HT1080 (cell line): ENCODE measurements around the gene CDH23. TPM values are rescaled to one million over a fixed set of nuclear protein-coding genes. Genes with fewer than 3 reads are reported as not detected.

Experiments
- DNase-seq: peaks from one replicate; pipeline ENCODE4 v3.0.0-alpha.2; 2015; ENCODE audit warnings: low read depth
- total RNA-seq: library from RNA; depleted of rRNA; stranded (reverse); fragments of >200 nt; shearing (Covaris generic); gene quantifications from 2 replicates; pipeline ENCODE4 v1.2.3, GENCODE V29; 2014

CDH23 gene
- total RNA-seq, 1 experiment from 2014 or later: 0.23 TPM

GRCh38 chr10:71392292-71392691 lies 4.4 kb upstream of the CDH23 start:
- no peak for DNase-seq

- DNase-seq: no peak
Observed at GRCh38 chr10:71392791-71393781, 3.6 kb upstream of the CDH23 start.

GRCh38 chr10:71393841-71394475 lies 2.8 kb upstream of the CDH23 start:
- no peak for DNase-seq

GRCh38 chr10:71394926-71395562 lies 1.7 kb upstream of the CDH23 start:
- DNase-seq: no peak

- DNase-seq: no peak
Observed at GRCh38 chr10:71395621-71396020, 1.1 kb upstream of the CDH23 start.

- DNase-seq: peak; percentile 7
Observed at GRCh38 chr10:71396084-71396710, 523 bp upstream of the CDH23 start.

GRCh38 chr10:71397296-71398212 lies 834 bp downstream of the CDH23 start:
- DNase-seq: no peak

GRCh38 chr10:71398976-71399375 lies 2.3 kb downstream of the CDH23 start:
- DNase-seq: no peak

GRCh38 chr10:71399946-71400345 lies 3.2 kb downstream of the CDH23 start:
- no peak for DNase-seq

GRCh38 chr10:71401056-71401455 lies 4.3 kb downstream of the CDH23 start:
- no peak for DNase-seq

- DNase-seq: no peak
Observed at GRCh38 chr10:71402005-71402404, 5.3 kb downstream of the CDH23 start.

- no peak for DNase-seq
Observed at GRCh38 chr10:71404503-71405295, 8.0 kb downstream of the CDH23 start.

GRCh38 chr10:71406878-71407277 lies 10.2 kb downstream of the CDH23 start:
- no peak for DNase-seq

- DNase-seq: no peak
Observed at GRCh38 chr10:71408436-71409225, 11.9 kb downstream of the CDH23 start.

- no peak for DNase-seq
Observed at GRCh38 chr10:71409516-71410104, 12.9 kb downstream of the CDH23 start.

- DNase-seq: no peak
Observed at GRCh38 chr10:71413581-71413980, 16.9 kb downstream of the CDH23 start.

- DNase-seq: no peak
Observed at GRCh38 chr10:71414359-71414758, 17.6 kb downstream of the CDH23 start.

- DNase-seq: no peak
Observed at GRCh38 chr10:71419002-71419540, 22.4 kb downstream of the CDH23 start.
